COLO668 (cell line): ENCODE data around the gene PRUNE2.
A peak's percentile ranks its signal among the peaks of the same experiment; 100 is the strongest.

Source experiments
- DNase-seq: peaks from one replicate; lab custom pipeline; 2025; ENCODE audit not compliant: unreplicated experiment; lab: John Stamatoyannopoulos, UW

The PRUNE2 gene

GRCh38 chr9:76581731-76582130 is 324.2 kb downstream of the PRUNE2 start:
- DNase-seq, result no peak

- no peak for DNase-seq
Observed at GRCh38 chr9:76580820-76581219, 325.1 kb downstream of the PRUNE2 start.

- DNase-seq, result no peak
Observed at GRCh38 chr9:76580188-76580587, 325.7 kb downstream of the PRUNE2 start.

GRCh38 chr9:76576344-76576743 is 329.6 kb downstream of the PRUNE2 start:
- DNase-seq, result no peak

GRCh38 chr9:76575761-76576160 is 330.2 kb downstream of the PRUNE2 start:
- no peak for DNase-seq

- DNase-seq, result no peak
Observed at GRCh38 chr9:76573905-76574760, 331.8 kb downstream of the PRUNE2 start.

GRCh38 chr9:76573408-76573807 is 332.5 kb downstream of the PRUNE2 start:
- DNase-seq, result no peak

GRCh38 chr9:76572151-76572550 is 333.8 kb downstream of the PRUNE2 start:
- DNase-seq, result no peak

- peak; percentile 11 for DNase-seq
Observed at GRCh38 chr9:76571743-76572146, 334.2 kb downstream of the PRUNE2 start.

- DNase-seq, result no peak
Observed at GRCh38 chr9:76571288-76571687, 334.6 kb downstream of the PRUNE2 start.

- no peak for DNase-seq
Observed at GRCh38 chr9:76570826-76571225, 335.1 kb downstream of the PRUNE2 start.

GRCh38 chr9:76567086-76567485 is 338.8 kb downstream of the PRUNE2 start:
- DNase-seq, result no peak

GRCh38 chr9:76564297-76564696 is 341.6 kb downstream of the PRUNE2 start:
- no peak for DNase-seq

GRCh38 chr9:76562511-76562911 is 343.4 kb downstream of the PRUNE2 start:
- DNase-seq, result no peak

GRCh38 chr9:76561900-76562299 is 344.0 kb downstream of the PRUNE2 start:
- DNase-seq, result no peak
